ENCODE measurements around the gene GIMAP1. TPM values are rescaled to one million over a fixed set of nuclear protein-coding genes. Genes with fewer than 3 reads are reported as not detected.

The GIMAP1 gene
- total RNA-seq, 1 donor from 2014 or later, result not detected

DNA sequence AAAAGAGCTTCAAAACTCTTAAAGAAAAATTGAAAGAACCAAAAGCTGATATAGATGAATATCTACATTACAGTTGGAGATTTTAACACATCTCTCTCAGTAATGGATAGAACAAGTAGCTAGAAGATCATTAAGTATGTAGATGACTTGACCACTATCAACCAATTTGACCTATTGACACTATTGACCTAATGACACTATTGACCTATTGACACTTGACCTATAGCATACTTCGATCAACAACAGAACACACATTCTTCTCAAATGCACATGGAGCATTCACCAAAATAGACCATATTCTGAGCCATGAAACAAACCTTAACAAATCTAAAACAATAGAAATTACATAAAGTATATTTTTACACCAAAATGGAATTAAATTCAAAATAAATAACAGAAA lies 43.1 kb downstream of the GIMAP1 start:
- H3K36me3 Mint-ChIP-seq, result no peaks in the 10 kb centered on the region
- H3K27me3 Mint-ChIP-seq, result peaks cover 9% of the 10 kb centered on the region
- no peaks in the 10 kb centered on the region for H3K4me1 Mint-ChIP-seq (ENCODE audit: unreplicated experiment)
- DNase-seq (ENCODE audit: extremely low spot score, unreplicated experiment), result no peak
- H3K27ac Mint-ChIP-seq, result no peak overlapping the region
- H3K9me3 Mint-ChIP-seq, result no peaks in the 10 kb centered on the region
- TF ChIP-seq, protein P1, sequence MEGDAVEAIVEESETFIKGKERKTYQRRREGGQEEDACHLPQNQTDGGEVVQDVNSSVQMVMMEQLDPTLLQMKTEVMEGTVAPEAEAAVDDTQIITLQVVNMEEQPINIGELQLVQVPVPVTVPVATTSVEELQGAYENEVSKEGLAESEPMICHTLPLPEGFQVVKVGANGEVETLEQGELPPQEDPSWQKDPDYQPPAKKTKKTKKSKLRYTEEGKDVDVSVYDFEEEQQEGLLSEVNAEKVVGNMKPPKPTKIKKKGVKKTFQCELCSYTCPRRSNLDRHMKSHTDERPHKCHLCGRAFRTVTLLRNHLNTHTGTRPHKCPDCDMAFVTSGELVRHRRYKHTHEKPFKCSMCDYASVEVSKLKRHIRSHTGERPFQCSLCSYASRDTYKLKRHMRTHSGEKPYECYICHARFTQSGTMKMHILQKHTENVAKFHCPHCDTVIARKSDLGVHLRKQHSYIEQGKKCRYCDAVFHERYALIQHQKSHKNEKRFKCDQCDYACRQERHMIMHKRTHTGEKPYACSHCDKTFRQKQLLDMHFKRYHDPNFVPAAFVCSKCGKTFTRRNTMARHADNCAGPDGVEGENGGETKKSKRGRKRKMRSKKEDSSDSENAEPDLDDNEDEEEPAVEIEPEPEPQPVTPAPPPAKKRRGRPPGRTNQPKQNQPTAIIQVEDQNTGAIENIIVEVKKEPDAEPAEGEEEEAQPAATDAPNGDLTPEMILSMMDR (conservative IDR thresholded peaks at IDR 0.05), result no peak
- no peak overlapping the region for H3K4me3 Mint-ChIP-seq

DNA sequence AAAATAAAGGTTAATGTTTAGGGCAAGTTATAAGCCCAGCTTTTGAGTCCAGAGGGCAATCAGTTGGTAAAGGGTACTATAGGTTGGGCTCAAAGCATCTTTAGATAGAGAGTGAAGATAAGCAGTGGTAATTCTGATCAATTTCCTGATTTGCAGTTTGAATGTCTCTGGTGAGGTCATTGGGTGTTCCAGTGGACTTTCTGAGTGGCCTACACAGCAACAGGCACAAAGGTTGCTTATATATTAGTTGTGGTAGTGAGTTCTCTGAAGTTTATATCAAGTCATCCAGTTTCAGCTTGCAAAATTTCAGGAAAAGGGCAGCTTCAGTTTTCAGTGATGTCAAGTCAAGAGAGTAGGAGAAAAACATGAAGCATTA lies 49.9 kb downstream of the GIMAP1 start:
- DNase-seq (ENCODE audit: extremely low spot score, unreplicated experiment), result no peak
- TF ChIP-seq, protein P1 (conservative IDR thresholded peaks at IDR 0.05), result no peak
- no peak overlapping the region for H3K27ac Mint-ChIP-seq
- peaks cover 4% of the 10 kb centered on the region for H3K27me3 Mint-ChIP-seq
- H3K4me3 Mint-ChIP-seq, result no peak overlapping the region
- no peaks in the 10 kb centered on the region for H3K9me3 Mint-ChIP-seq
- no peaks in the 10 kb centered on the region for H3K36me3 Mint-ChIP-seq
- no peaks in the 10 kb centered on the region for H3K4me1 Mint-ChIP-seq (ENCODE audit: unreplicated experiment)

DNA sequence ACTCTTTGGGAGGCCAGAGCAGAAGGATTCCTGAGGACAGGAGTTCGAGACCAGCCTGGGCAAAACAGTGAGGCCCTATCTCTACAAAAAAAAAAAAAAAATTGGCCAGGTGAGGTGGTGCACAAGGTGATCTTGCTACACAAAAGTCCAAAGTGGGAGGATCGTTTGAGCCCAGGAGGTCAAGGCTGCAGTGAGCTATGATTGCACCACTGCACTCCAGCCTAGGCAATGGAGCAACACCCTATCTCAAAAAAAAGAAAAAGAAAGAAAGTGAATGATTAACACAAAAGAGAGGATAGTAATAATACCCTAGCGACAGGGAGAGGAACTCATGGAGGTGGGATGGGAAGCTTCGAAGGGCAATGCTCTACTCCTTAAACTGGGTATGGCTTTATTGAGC lies 53.4 kb downstream of the GIMAP1 start:
- DNase-seq (ENCODE audit: extremely low spot score, unreplicated experiment), result no peak
- peaks cover 18% of the 10 kb centered on the region for H3K27me3 Mint-ChIP-seq
- TF ChIP-seq, protein P1 (conservative IDR thresholded peaks at IDR 0.05), result no peak
- no peaks in the 10 kb centered on the region for H3K4me1 Mint-ChIP-seq (ENCODE audit: unreplicated experiment)
- peaks cover 9% of the 10 kb centered on the region for H3K9me3 Mint-ChIP-seq
- H3K4me3 Mint-ChIP-seq, result no peak overlapping the region
- no peaks in the 10 kb centered on the region for H3K36me3 Mint-ChIP-seq
- no peak overlapping the region for H3K27ac Mint-ChIP-seq

Other genes with a start within 250 kb of the GIMAP1 start
- not detected in 2 replicates for gene GIMAP7, start 201.7 kb upstream of the GIMAP1 start, total RNA-seq (ENCODE audit: low replicate concordance)
- gene GIMAP4, start 149.2 kb upstream of the GIMAP1 start, total RNA-seq (ENCODE audit: low replicate concordance), result not detected in 2 replicates
- gene GIMAP6, start 84.2 kb upstream of the GIMAP1 start, total RNA-seq (ENCODE audit: low replicate concordance), result not detected in 2 replicates
- gene GIMAP2, start 30.9 kb upstream of the GIMAP1 start, total RNA-seq (ENCODE audit: low replicate concordance), result not detected in 2 replicates
- gene GIMAP5, start 20.8 kb downstream of the GIMAP1 start, total RNA-seq (ENCODE audit: low replicate concordance), result not detected in 2 replicates
- gene TMEM176B, start 83.8 kb downstream of the GIMAP1 start, total RNA-seq (ENCODE audit: low replicate concordance), result 72.9 and 98.5 TPM in 2 replicates
- 90.1 and 106 TPM in 2 replicates for gene TMEM176A, start 84.2 kb downstream of the GIMAP1 start, total RNA-seq (ENCODE audit: low replicate concordance)
- 21.4 and 26.2 TPM in 2 replicates for gene AOC1, start 135.9 kb downstream of the GIMAP1 start, total RNA-seq (ENCODE audit: low replicate concordance)